H54 (cell line): ENCODE results near the gene ALMS1.
"Not testable (repeated sequence)": the region's sequence is repeated elsewhere in the genome, so short reads cannot be mapped to it uniquely, and the experiment has no call there.

Experiments
- DNase-seq: peaks from one replicate; pipeline ENCODE4 v3.0.0; 2011; ENCODE audit warnings: low spot score, mixed read lengths; ENCODE audit not compliant: insufficient read length
- FAIRE-seq: peaks from 3 replicates; lab custom pipeline; 2011; peaks lifted over from hg19 to GRCh38; lab: Jason Lieb, UNC
- POLR2A ChIP-seq: IDR thresholded peaks from 2 replicates; pipeline ENCODE4 v1.6.1; 2011; ENCODE audit warnings: low read depth, mild to moderate bottlenecking, low read length

The ALMS1 gene

GRCh38 chr2:73588177-73588576, 202.5 kb downstream of the ALMS1 start:
- no peak for TF ChIP-seq POLR2A
- FAIRE-seq (no peak), DNase-seq (no peak)

GRCh38 chr2:73593680-73594079, 208.0 kb downstream of the ALMS1 start:
- FAIRE-seq: peak; percentile 11
- no peak for DNase-seq
- TF ChIP-seq POLR2A: no peak

- TF ChIP-seq POLR2A: no peak
- no peak for FAIRE-seq
- no peak for DNase-seq
Measured at GRCh38 chr2:73594251-73594650, 208.6 kb downstream of the ALMS1 start.

- FAIRE-seq (no peak), DNase-seq (no peak)
- no peak for TF ChIP-seq POLR2A
Measured at GRCh38 chr2:73601780-73602179, 216.1 kb downstream of the ALMS1 start.

- not testable (repeated sequence) for DNase-seq, FAIRE-seq
Measured at GRCh38 chr2:73603099-73603588, 217.5 kb downstream of the ALMS1 start.

- FAIRE-seq, DNase-seq: not testable (repeated sequence)
Measured at GRCh38 chr2:73604589-73604988, 219.0 kb downstream of the ALMS1 start.

GRCh38 chr2:73610111-73610510, 224.5 kb downstream of the ALMS1 start:
- FAIRE-seq (no peak), DNase-seq (no peak)
- no peak for TF ChIP-seq POLR2A

- no peak for TF ChIP-seq POLR2A
- DNase-seq (no peak), FAIRE-seq (no peak)
Measured at GRCh38 chr2:73611193-73611592, 225.6 kb downstream of the ALMS1 start.

- no peak for TF ChIP-seq POLR2A
- FAIRE-seq: no peak
- peak; percentile 9 for DNase-seq
Measured at GRCh38 chr2:73611867-73612266, 226.2 kb downstream of the ALMS1 start.

- no peak for TF ChIP-seq POLR2A
- FAIRE-seq: no peak
Measured at GRCh38 chr2:73614105-73614504, 228.5 kb downstream of the ALMS1 start.

GRCh38 chr2:73614997-73615396, 229.4 kb downstream of the ALMS1 start:
- DNase-seq (no peak), FAIRE-seq (no peak)
- TF ChIP-seq POLR2A: no peak

More at GRCh38 chr2:73614105-73614504, 228.5 kb downstream of the ALMS1 start:
- DNase-seq: no peak

- FAIRE-seq, DNase-seq: not testable (repeated sequence)
Measured at GRCh38 chr2:73619925-73620324, 234.3 kb downstream of the ALMS1 start.

GRCh38 chr2:73624036-73624435, 238.4 kb downstream of the ALMS1 start:
- DNase-seq: not testable (repeated sequence)

GRCh38 chr2:73624625-73625024, 239.0 kb downstream of the ALMS1 start:
- FAIRE-seq, DNase-seq: not testable (repeated sequence)

More at GRCh38 chr2:73624036-73624435, 238.4 kb downstream of the ALMS1 start:
- peak; percentile 38 for FAIRE-seq

- DNase-seq, FAIRE-seq: not testable (repeated sequence)
Measured at GRCh38 chr2:73626237-73626636, 240.6 kb downstream of the ALMS1 start.

GRCh38 chr2:73628493-73628892, 242.9 kb downstream of the ALMS1 start:
- not testable (repeated sequence) for DNase-seq, FAIRE-seq

GRCh38 chr2:73630662-73631266, 245.1 kb downstream of the ALMS1 start:
- DNase-seq: not testable (repeated sequence)
- FAIRE-seq: peak; percentile 87

GRCh38 chr2:73636977-73637376, 251.3 kb downstream of the ALMS1 start:
- DNase-seq, FAIRE-seq: not testable (repeated sequence)
